Neutrophil (primary cell): Measurements from ENCODE around the gene DISP2.
A peak's percentile ranks its signal among the peaks of the same experiment; 100 is the strongest.

Experiments used
- H3K27ac ChIP-seq: fragments of 200-600 bp; sonication (generic); 2 replicates; pipeline ENCODE4 v1.5.1; 2016; ENCODE audit warnings: mild to moderate bottlenecking, moderate library complexity
- H3K27me3 ChIP-seq: fragments of 200-600 bp; sonication (generic); 2 replicates; pipeline ENCODE4 v1.6.0; 2016; ENCODE audit warnings: mild to moderate bottlenecking
- H3K36me3 ChIP-seq: fragments of 200-600 bp; sonication (generic); 2 replicates; pipeline ENCODE4 v1.5.1; 2017
- H3K4me1 ChIP-seq, 2 experiments: fragments of 200-600 bp in 1 of 2; sonication (generic) in 1 of 2; 1 replicate in 1 of 2; 2 replicates in 1 of 2; pipeline versions ENCODE4 v1.5.1 to v1.6.1; 2013 to 2016; ENCODE audit warnings: low read depth in 1 of 2, low read length in 1 of 2, mild to moderate bottlenecking in 1 of 2, moderate library complexity in 1 of 2; ENCODE audit not compliant: control insufficient read depth in 1 of 2, insufficient read depth in 1 of 2
- H3K4me3 ChIP-seq, 2 experiments: fragments of 200-600 bp in 1 of 2; sonication (generic) in 1 of 2; 1 replicate in 1 of 2; 2 replicates in 1 of 2; pipeline ENCODE4 v1.5.1; 2013 to 2016; ENCODE audit warnings: low read depth in 1 of 2, low read length in 1 of 2, mild to moderate bottlenecking in 1 of 2, moderate library complexity in 1 of 2
- H3K9me3 ChIP-seq: fragments of 200-600 bp; sonication (generic); 2 replicates; pipeline ENCODE4 v1.5.1; 2016
- CTCF ChIP-seq: fragments of 200-600 bp; sonication (generic); IDR thresholded peaks from 2 replicates; pipeline ENCODE4 v1.5.1; 2016; ENCODE audit warnings: antibody characterized with exemption

Gene DISP2

GRCh38 chr15:40330368-40330836 is 27.6 kb upstream of the DISP2 start:
- Histone ChIP-seq H3K27me3 (no peaks in the 10 kb centered on the region), H3K4me1 (peaks cover 38 to 50% of the 10 kb centered on the region in 2 experiments), H3K4me3 (no peak overlapping the region), H3K9me3 (no peaks in the 10 kb centered on the region), H3K27ac (no peak overlapping the region), H3K36me3 (peaks cover 4% of the 10 kb centered on the region)
- no peak for TF ChIP-seq CTCF

- no peak for TF ChIP-seq CTCF
- H3K9me3 ChIP-seq, result no peaks in the 10 kb centered on the region
- H3K4me3 ChIP-seq, result no peak overlapping the region
- H3K27me3 ChIP-seq, result no peaks in the 10 kb centered on the region
- no peak overlapping the region for H3K27ac ChIP-seq
- peaks cover 4% of the 10 kb centered on the region for H3K36me3 ChIP-seq
- peaks cover 34 to 48% of the 10 kb centered on the region in 2 experiments for H3K4me1 ChIP-seq
These were observed 27.0 kb upstream of the DISP2 start for GRCh38 chr15:40331026-40331425.

GRCh38 chr15:40331637-40332036 is 26.4 kb upstream of the DISP2 start:
- no peak overlapping the region for H3K4me3 ChIP-seq
- H3K36me3 ChIP-seq, result peaks cover 4% of the 10 kb centered on the region
- H3K4me1 ChIP-seq, result peaks cover 39 to 48% of the 10 kb centered on the region in 2 experiments
- no peak for TF ChIP-seq CTCF
- no peaks in the 10 kb centered on the region for H3K27me3 ChIP-seq
- peak overlapping the region; percentile 98 for H3K27ac ChIP-seq
- no peaks in the 10 kb centered on the region for H3K9me3 ChIP-seq

GRCh38 chr15:40332113-40332781 is 25.8 kb upstream of the DISP2 start:
- peaks cover 4% of the 10 kb centered on the region for H3K36me3 ChIP-seq
- H3K4me3 ChIP-seq, result no peak overlapping the region
- TF ChIP-seq CTCF, result no peak
- no peaks in the 10 kb centered on the region for H3K27me3 ChIP-seq
- peaks cover 42 to 53% of the 10 kb centered on the region in 2 experiments for H3K4me1 ChIP-seq
- H3K9me3 ChIP-seq, result no peaks in the 10 kb centered on the region
- peak overlapping the region; percentile 98 for H3K27ac ChIP-seq

GRCh38 chr15:40333922-40334492 is 24.0 kb upstream of the DISP2 start:
- peaks cover 48 to 63% of the 10 kb centered on the region in 2 experiments for H3K4me1 ChIP-seq
- peak overlapping the region; percentile 98 for H3K27ac ChIP-seq
- peaks cover 4% of the 10 kb centered on the region for H3K36me3 ChIP-seq
- no peaks in the 10 kb centered on the region for H3K27me3 ChIP-seq
- TF ChIP-seq CTCF, result peak; percentile 45
- peak overlapping the region; percentile 51 to 58 for H3K4me3 ChIP-seq
- H3K9me3 ChIP-seq, result no peaks in the 10 kb centered on the region
